DND-41 (cell line): ENCODE data around the gene GAS7.
A peak's percentile ranks its signal among the peaks of the same experiment; 100 is the strongest.

Experiments used
- ATAC-seq: fragments of 200-7000 bp; cut with Tn5 transposase; 3 replicates; pipeline ENCODE4 v1.9.1; 2021; ENCODE audit warnings: low read depth; ENCODE audit not compliant: insufficient read depth
- DNase-seq: peaks from one replicate; pipeline ENCODE4 v3.0.0-alpha.2; 2020
- H2AFZ ChIP-seq: 2 replicates; pipeline ENCODE4 v1.6.0; 2012; ENCODE audit warnings: low read depth, low read length
- H3K27ac ChIP-seq: 2 replicates; pipeline ENCODE4 v1.5.1; 2012; ENCODE audit warnings: low read length, inconsistent platforms
- H3K27me3 ChIP-seq: fragments of 200-600 bp; sonication (generic); 2 replicates; pipeline ENCODE4 v1.6.0; 2012; ENCODE audit warnings: low read length, mild to moderate bottlenecking, inconsistent platforms; ENCODE audit not compliant: insufficient read depth, poor library complexity
- H3K36me3 ChIP-seq: 2 replicates; pipeline ENCODE4 v1.5.1; 2012; ENCODE audit warnings: low read length, inconsistent platforms; ENCODE audit not compliant: insufficient read depth
- H3K4me1 ChIP-seq: 2 replicates; pipeline ENCODE4 v1.5.1; 2012; ENCODE audit warnings: mild to moderate bottlenecking, low read length; ENCODE audit not compliant: insufficient read depth
- H3K4me2 ChIP-seq: 2 replicates; pipeline ENCODE4 v1.6.0; 2012; ENCODE audit warnings: mild to moderate bottlenecking, moderate library complexity, low read length, inconsistent platforms; ENCODE audit not compliant: insufficient read depth
- H3K4me3 ChIP-seq, 2 experiments: fragments of 200-600 bp in 1 of 2; shearing (Covaris generic) in 1 of 2; 2 replicates each; pipeline ENCODE4 v1.5.1; 2012 to 2016; ENCODE audit warnings: inconsistent platforms in 2 of 2, low read length in 2 of 2, mild to moderate bottlenecking in 2 of 2, low read depth in 1 of 2, moderate library complexity in 1 of 2
- H3K79me2 ChIP-seq: 2 replicates; pipeline ENCODE4 v1.6.0; 2012; ENCODE audit warnings: low read length, inconsistent platforms; ENCODE audit not compliant: insufficient read depth
- H3K9ac ChIP-seq: 2 replicates; pipeline ENCODE4 v1.6.0; 2012; ENCODE audit warnings: low read depth, mild to moderate bottlenecking, inconsistent platforms, low read length, moderate library complexity
- H3K9me3 ChIP-seq: 2 replicates; pipeline ENCODE4 v1.5.1; 2012; ENCODE audit warnings: low read length, moderate library complexity, mild to moderate bottlenecking, inconsistent platforms; ENCODE audit not compliant: insufficient read depth, severe bottlenecking
- H4K20me1 ChIP-seq: 2 replicates; pipeline ENCODE4 v1.6.0; 2012; ENCODE audit warnings: low read length; ENCODE audit not compliant: insufficient read depth
- CTCF ChIP-seq: IDR thresholded peaks from 2 replicates; pipeline ENCODE4 v1.5.1; 2012; ENCODE audit warnings: borderline replicate concordance, low read length, moderate library complexity, mild to moderate bottlenecking; ENCODE audit not compliant: poor library complexity, severe bottlenecking; ENCODE audit errors: extremely low read depth
- EZH2 ChIP-seq: IDR thresholded peaks from 3 replicates; pipeline ENCODE4 v1.6.1; 2012; ENCODE audit warnings: borderline replicate concordance, low read depth, mild to moderate bottlenecking, moderate library complexity, low read length, inconsistent platforms; ENCODE audit not compliant: severe bottlenecking

Gene GAS7

GRCh38 chr17:10116753-10117420 is 81.5 kb downstream of the GAS7 start:
- ATAC-seq, result no peak
- H3K4me3 ChIP-seq, result no peak overlapping the region
- no peak for TF ChIP-seq EZH2
- TF ChIP-seq CTCF, result no peak
- H3K9ac ChIP-seq, result peak overlapping the region; percentile 48
- no peak for DNase-seq
- no peaks in the 10 kb centered on the region for H4K20me1 ChIP-seq
- H3K4me1 ChIP-seq, result peaks cover 99% of the 10 kb centered on the region
- no peaks in the 10 kb centered on the region for H3K27me3 ChIP-seq
- no peaks in the 10 kb centered on the region for H3K36me3 ChIP-seq
- H2AFZ ChIP-seq, result no peak overlapping the region
- no peaks in the 10 kb centered on the region for H3K9me3 ChIP-seq
- H3K27ac ChIP-seq, result peak overlapping the region; percentile 96
- peaks cover 41% of the 10 kb centered on the region for H3K79me2 ChIP-seq
- H3K4me2 ChIP-seq, result peak overlapping the region; percentile 27

- H3K4me2 ChIP-seq, result peak overlapping the region; percentile 72; the same call in 1 of the 2 replicates
- DNase-seq, result no peak
- H3K9ac ChIP-seq, result peak overlapping the region; percentile 48
Observed at GRCh38 chr17:10116267-10116666, 82.1 kb downstream of the GAS7 start.

GRCh38 chr17:10115536-10115932 is 82.9 kb downstream of the GAS7 start:
- no peak for TF ChIP-seq CTCF
- no peak for TF ChIP-seq EZH2
- DNase-seq (no peak), ATAC-seq (peak; percentile 4; the same call in 2 of the 3 replicates)
- peak overlapping the region; percentile 72 for H3K4me2 ChIP-seq
- peak overlapping the region; percentile 96 for H3K27ac ChIP-seq
- peak overlapping the region; percentile 48 for H3K9ac ChIP-seq
- H4K20me1 ChIP-seq, result no peaks in the 10 kb centered on the region
- H3K4me1 ChIP-seq, result peaks cover 87% of the 10 kb centered on the region
- H3K79me2 ChIP-seq, result peaks cover 43% of the 10 kb centered on the region
- H3K27me3 ChIP-seq, result no peaks in the 10 kb centered on the region
- peak overlapping the region in 1 of 2 experiments; percentile 40; a peak in 2 of 4 replicates for H3K4me3 ChIP-seq
- H2AFZ ChIP-seq, result peak overlapping the region; percentile 7; the same call in 1 of the 2 replicates
- H3K36me3 ChIP-seq, result no peaks in the 10 kb centered on the region
- H3K9me3 ChIP-seq, result no peaks in the 10 kb centered on the region

More at GRCh38 chr17:10116267-10116666, 82.1 kb downstream of the GAS7 start:
- no peak for ATAC-seq
- peaks cover 94% of the 10 kb centered on the region for H3K4me1 ChIP-seq
- TF ChIP-seq CTCF (no peak), EZH2 (no peak)
- H3K79me2 ChIP-seq, result peaks cover 43% of the 10 kb centered on the region
- H3K36me3 ChIP-seq, result no peaks in the 10 kb centered on the region
- no peaks in the 10 kb centered on the region for H3K27me3 ChIP-seq
- no peak overlapping the region for H2AFZ ChIP-seq
- no peaks in the 10 kb centered on the region for H4K20me1 ChIP-seq
- no peaks in the 10 kb centered on the region for H3K9me3 ChIP-seq
- H3K27ac ChIP-seq, result peak overlapping the region; percentile 96
- no peak overlapping the region; a peak in 1 of 4 replicates for H3K4me3 ChIP-seq
